ENCODE data around the gene WDR54. TPM values are rescaled to one million over a fixed set of nuclear protein-coding genes. Genes with fewer than 3 reads are reported as not detected.
"Not testable (repeated sequence)": the region's sequence is repeated elsewhere in the genome, so short reads cannot be mapped to it uniquely, and the experiment has no call there.

WDR54 gene
- total RNA-seq, 2 experiments from 2014 or later = 103 to 119 TPM

DNA sequence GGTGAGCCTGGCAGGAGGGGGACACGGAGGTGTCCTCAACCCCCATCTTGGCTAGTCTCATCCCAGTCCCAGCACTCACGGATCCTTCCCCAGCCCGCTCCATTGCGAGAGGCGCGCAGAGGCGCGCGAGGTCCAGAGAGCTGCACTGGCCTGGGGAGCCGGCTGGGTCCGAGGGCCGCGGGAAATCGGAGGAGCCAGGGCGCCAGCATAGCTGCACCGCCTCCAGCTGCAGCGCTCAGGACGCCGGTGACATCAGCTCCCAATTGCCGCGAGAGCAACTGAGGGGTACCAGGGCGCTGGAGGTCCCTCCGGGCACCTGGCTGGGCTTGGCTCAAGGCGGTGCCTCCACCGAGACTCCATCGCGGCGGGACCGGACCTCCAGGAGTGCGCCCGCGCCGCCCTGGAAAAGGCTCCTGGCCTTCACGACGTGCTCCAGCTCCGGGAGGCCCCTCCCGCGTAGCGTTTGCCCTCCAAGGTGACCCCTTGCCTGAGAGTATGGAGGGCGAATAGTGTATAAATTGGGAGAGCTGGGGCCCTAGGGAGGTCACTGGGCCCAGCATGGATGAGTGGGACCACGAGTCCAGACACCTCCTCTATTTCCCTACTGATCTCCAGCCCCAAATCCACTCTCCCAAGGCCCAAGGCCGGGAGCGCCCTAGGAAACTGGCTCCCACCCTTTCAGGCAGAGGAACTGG lies 14.7 kb downstream of the WDR54 start:
- intact Hi-C loops (cut with DNase I, micrococcal nuclease) = no loop called here
- Mint-ChIP-seq H3K36me3 (ENCODE audit: low read depth) (no peaks in the 10 kb centered on the region), H3K9me3 (ENCODE audit: low read depth) (no peaks in the 10 kb centered on the region), H3K27ac (no peak overlapping the region), H3K4me3 (no peak overlapping the region), H3K27me3 (peaks cover 16% of the 10 kb centered on the region), H3K4me1 (peaks cover 8% of the 10 kb centered on the region)
- POLR2A ChIA-PET = no interaction called here
- DNase-seq = no peak
- ATAC-seq = no peak
- CTCF ChIA-PET = no interaction called here

GRCh38 chr2:74436848-74437695 lies 15.5 kb downstream of the WDR54 start:
- Mint-ChIP-seq H3K36me3 (ENCODE audit: low read depth) (no peaks in the 10 kb centered on the region), H3K4me1 (peaks cover 8% of the 10 kb centered on the region), H3K27ac (no peak overlapping the region), H3K27me3 (peaks cover 16% of the 10 kb centered on the region), H3K9me3 (ENCODE audit: low read depth) (no peaks in the 10 kb centered on the region), H3K4me3 (no peak overlapping the region)
- ChIA-PET POLR2A (no interaction called here), CTCF (interaction anchor here (0.6 kb wide), 1 partner anchor 37 kb away, joined by 3 read pairs; no protein-coding TSS in a partner anchor)
- ATAC-seq (no peak), DNase-seq (no peak)
- intact Hi-C loops (cut with DNase I, micrococcal nuclease) = no loop called here

DNA sequence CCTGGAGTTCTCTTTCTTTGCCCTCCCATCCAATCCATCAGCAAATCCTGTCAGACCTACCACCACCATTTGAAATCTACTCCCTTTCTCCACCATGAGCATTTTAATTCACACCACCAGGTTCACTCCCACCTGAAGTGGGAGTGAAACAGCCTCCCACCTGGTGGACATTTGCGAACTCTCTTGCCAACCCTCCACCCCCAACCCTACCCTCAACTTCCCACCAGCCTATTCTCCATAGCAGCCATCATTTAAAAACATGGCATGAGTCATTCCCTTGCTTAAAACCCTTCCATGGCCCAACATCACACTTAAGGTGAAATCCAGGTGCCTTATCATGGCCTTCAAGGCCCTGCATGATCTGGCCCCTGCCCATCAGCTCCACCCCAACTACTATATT lies 16.7 kb downstream of the WDR54 start:
- ChIA-PET POLR2A (interaction anchor here (1.2 kb wide), 1 partner anchor 16 kb away, joined by 3 read pairs; no protein-coding TSS in a partner anchor), CTCF (interaction anchor here (0.7 kb wide), 1 partner anchor 11 kb away, joined by 5 read pairs; no protein-coding TSS in a partner anchor)
- DNase-seq (no peak), ATAC-seq (no peak)
- no peaks in the 10 kb centered on the region for H3K9me3 Mint-ChIP-seq (ENCODE audit: low read depth)
- no peak overlapping the region for H3K27ac Mint-ChIP-seq
- peaks cover 10% of the 10 kb centered on the region for H3K4me1 Mint-ChIP-seq
- no peak overlapping the region for H3K4me3 Mint-ChIP-seq
- H3K36me3 Mint-ChIP-seq (ENCODE audit: low read depth) = no peaks in the 10 kb centered on the region
- peaks cover 23% of the 10 kb centered on the region for H3K27me3 Mint-ChIP-seq
- intact Hi-C loops (cut with DNase I, micrococcal nuclease) = no loop called here

GRCh38 chr2:74439373-74439772 lies 17.8 kb downstream of the WDR54 start:
- Mint-ChIP-seq H3K27ac (no peak overlapping the region), H3K4me3 (no peak overlapping the region), H3K4me1 (peaks cover 10% of the 10 kb centered on the region), H3K36me3 (ENCODE audit: low read depth) (no peaks in the 10 kb centered on the region), H3K27me3 (peaks cover 26% of the 10 kb centered on the region), H3K9me3 (ENCODE audit: low read depth) (no peaks in the 10 kb centered on the region)
- CTCF ChIA-PET = interaction anchor here (1.2 to 1.8 kb wide), 4 partner anchors 15 to 189 kb away, joined by 4 to 8 read pairs (median 6); partner anchors contain the start of gene INO80B
- ATAC-seq = no peak
- intact Hi-C loops (cut with DNase I, micrococcal nuclease) = no loop called here
- POLR2A ChIA-PET = interaction anchor here (1.2 kb wide), 1 partner anchor 15 kb away, joined by 3 read pairs; no protein-coding TSS in a partner anchor
- no peak for DNase-seq

GRCh38 chr2:74439803-74440377 lies 18.4 kb downstream of the WDR54 start:
- Mint-ChIP-seq H3K4me1 (peaks cover 10% of the 10 kb centered on the region), H3K4me3 (peak overlapping the region; percentile 26), H3K27me3 (peaks cover 31% of the 10 kb centered on the region), H3K9me3 (ENCODE audit: low read depth) (no peaks in the 10 kb centered on the region), H3K27ac (no peak overlapping the region), H3K36me3 (ENCODE audit: low read depth) (no peaks in the 10 kb centered on the region)
- POLR2A ChIA-PET = interaction anchor here (0.6 to 1.2 kb wide), 2 partner anchors 14 to 15 kb away, joined by 3 to 5 read pairs; no protein-coding TSS in a partner anchor
- CTCF ChIA-PET = interaction anchor here (0.7 to 1.8 kb wide), 10 partner anchors 9 to 190 kb away, joined by 3 to 8 read pairs (median 4); partner anchors contain the start of genes INO80B and PCGF1
- intact Hi-C loops (cut with DNase I, micrococcal nuclease) = loop anchor here in 1 of 2 experiments (1.0 kb wide), 1 partner anchor 19 kb away; the partner anchor contains the start of genes C2orf81 and WDR54
- ATAC-seq (no peak), DNase-seq (no peak)

DNA sequence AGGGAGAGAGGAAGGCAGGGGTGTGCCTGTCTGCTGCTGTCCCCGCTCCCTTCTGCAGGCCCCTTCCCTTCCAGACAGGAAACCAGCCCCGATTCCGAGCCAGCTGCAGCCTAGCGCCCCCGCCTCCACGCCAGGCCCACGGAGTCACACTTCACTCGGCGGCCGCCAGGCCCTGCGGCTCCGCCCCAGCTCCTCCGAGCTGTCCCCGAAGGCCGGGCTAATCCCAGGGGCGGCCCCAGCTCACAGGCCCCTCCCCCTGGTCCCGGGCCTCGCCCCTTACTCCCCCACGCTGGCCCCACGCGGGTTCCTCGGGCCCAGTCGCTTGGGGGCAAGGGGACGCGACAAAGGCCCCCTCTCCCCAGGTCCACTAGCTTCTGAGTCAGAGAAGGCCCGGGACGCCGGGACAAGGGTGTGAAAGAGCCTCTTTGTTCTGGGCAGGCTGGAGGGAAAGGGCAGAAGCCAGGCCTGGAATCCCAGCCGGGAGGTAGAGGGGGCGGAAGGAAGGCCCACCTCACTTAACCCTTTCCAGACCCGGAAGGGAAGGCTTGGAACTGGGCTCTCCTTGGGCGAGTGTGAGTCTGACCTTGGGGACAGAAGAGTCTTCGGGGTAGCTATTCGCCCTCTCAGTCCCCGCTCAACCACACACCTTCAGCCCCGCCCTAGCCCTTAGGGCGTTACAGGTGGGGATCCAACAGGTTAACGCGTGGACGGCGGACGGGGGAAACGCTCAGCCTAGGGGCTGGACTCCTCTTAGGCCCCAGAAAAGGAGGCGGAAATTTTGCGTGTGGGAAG lies 19.0 kb downstream of the WDR54 start:
- ChIA-PET POLR2A (interaction anchor here (0.6 kb wide), 1 partner anchor 13 kb away, joined by 5 read pairs; no protein-coding TSS in a partner anchor), CTCF (interaction anchor here (0.7 to 1.8 kb wide), 11 partner anchors 9 to 191 kb away, joined by 3 to 8 read pairs (median 5); partner anchors contain the start of genes INO80B and PCGF1)
- Mint-ChIP-seq H3K27me3 (peaks cover 31% of the 10 kb centered on the region), H3K4me3 (no peak overlapping the region), H3K27ac (no peak overlapping the region), H3K36me3 (ENCODE audit: low read depth) (no peaks in the 10 kb centered on the region), H3K9me3 (ENCODE audit: low read depth) (no peaks in the 10 kb centered on the region), H3K4me1 (peaks cover 10% of the 10 kb centered on the region)
- DNase-seq (peak; percentile 77), ATAC-seq (peak; percentile 94)
- intact Hi-C loops (cut with DNase I, micrococcal nuclease) = loop anchor here in 1 of 2 experiments (1.0 kb wide), 2 partner anchors 14 to 19 kb away; partner anchors contain the start of genes C2orf81 and WDR54

DNA sequence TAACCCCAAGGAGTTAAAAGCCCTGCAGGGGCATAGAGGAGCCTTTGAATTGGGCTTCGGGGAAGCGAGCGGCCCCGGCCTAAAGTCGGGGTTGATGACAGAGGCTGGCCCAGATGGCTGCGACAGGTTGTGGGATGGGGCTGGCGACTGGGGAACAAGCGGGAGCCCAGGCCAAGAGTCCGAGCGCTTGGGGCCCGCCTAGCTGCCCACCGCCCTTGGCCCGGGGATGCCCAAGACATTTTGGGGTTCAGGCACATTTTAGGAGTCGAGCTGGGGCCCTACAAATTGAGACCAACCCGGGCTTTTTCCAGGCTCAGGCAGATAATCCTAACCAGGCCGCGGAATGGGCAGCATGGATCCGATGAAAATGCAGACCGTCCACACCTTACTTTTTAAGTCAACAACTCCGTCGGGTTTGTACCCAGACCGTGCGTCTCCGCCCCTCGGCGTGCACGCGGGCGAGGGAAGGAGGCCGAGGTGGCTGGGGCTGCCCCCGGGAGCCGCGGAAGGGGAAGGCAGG lies 19.7 kb downstream of the WDR54 start:
- Mint-ChIP-seq H3K4me1 (peaks cover 10% of the 10 kb centered on the region), H3K27me3 (peaks cover 31% of the 10 kb centered on the region), H3K9me3 (ENCODE audit: low read depth) (no peaks in the 10 kb centered on the region), H3K36me3 (ENCODE audit: low read depth) (no peaks in the 10 kb centered on the region), H3K4me3 (peak overlapping the region; percentile 10), H3K27ac (no peak overlapping the region)
- intact Hi-C loops (cut with DNase I, micrococcal nuclease) = loop anchor here in 1 of 2 experiments (1.0 kb wide), 1 partner anchor 13 kb away; no protein-coding TSS in a partner anchor
- ChIA-PET POLR2A (no interaction called here), CTCF (interaction anchor here (0.6 to 1.8 kb wide), 7 partner anchors 10 to 256 kb away, joined by 3 to 8 read pairs (median 5); partner anchors contain the start of gene INO80B)
- ATAC-seq (peak; percentile 57), DNase-seq (no peak)

DNA sequence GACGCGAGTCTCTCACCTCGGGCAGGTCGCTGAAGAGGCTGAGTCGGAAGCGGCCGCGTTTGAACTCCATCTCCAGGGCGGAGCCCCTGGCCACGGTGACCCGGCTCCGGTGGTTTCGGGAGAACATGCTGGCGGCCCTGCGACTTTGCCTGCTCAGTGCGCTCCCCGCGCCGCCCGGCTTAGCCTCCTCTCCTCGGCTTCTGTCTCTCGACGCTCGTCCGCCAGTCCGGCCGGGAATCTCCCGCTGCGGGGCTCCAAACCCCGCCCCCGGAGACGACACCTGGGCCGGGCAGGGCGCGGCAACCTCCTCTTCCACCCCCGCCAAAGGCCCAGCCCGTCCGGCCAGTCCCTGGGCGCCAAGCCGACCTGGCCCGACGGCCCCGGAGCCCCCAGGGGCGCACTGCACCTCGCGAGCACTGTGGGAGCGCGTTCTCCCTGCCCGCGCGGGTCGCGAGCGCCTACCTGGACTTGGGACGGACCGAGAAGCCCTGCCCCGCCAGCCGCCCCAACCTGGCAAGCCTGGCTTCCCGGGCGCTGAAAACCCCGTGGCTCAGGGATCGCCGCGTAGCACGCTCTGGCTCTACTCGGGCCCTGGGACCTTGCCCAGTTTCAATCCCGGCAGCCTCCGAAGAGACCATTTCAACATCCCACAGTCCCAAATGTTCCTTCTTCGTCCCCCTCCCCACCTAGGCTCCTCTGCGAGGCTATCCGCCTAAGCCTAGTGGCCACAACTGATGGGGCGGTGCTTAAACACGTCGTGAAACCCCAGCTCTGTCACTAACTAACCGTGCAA lies 20.4 kb downstream of the WDR54 start, which contains the start of gene RTKN:
RTKN (minus strand) TSS at position 248 of the 793 bp plus-strand sequence; CDS start at position 127, 121 bp downstream.
- Mint-ChIP-seq H3K4me1 (peaks cover 10% of the 10 kb centered on the region), H3K4me3 (peak within 1 kb of the TSS; percentile 44), H3K27ac (peak within 1 kb of the TSS; percentile 37), H3K36me3 (ENCODE audit: low read depth) (no peaks in the 10 kb centered on the region), H3K27me3 (peaks cover 31% of the 10 kb centered on the region), H3K9me3 (ENCODE audit: low read depth) (no peaks in the 10 kb centered on the region)
- DNase-seq (peak; percentile 63), ATAC-seq (no peak)
- intact Hi-C loops (cut with DNase I, micrococcal nuclease) = loop anchor here in 1 of 2 experiments (1.0 kb wide), 1 partner anchor 12 kb away; no protein-coding TSS in a partner anchor
- ChIA-PET CTCF (interaction anchor here (0.6 to 2.5 kb wide), 4 partner anchors 13 to 257 kb away, joined by 3 to 12 read pairs (median 5); partner anchors contain the start of gene INO80B), POLR2A (no interaction called here)

- H3K9me3 Mint-ChIP-seq (ENCODE audit: low read depth); H3K36me3 Mint-ChIP-seq (ENCODE audit: low read depth); POLR2A ChIA-PET; ATAC-seq; intact Hi-C loops (cut with DNase I, micrococcal nuclease); H3K4me1 Mint-ChIP-seq; DNase-seq: not testable (repeated sequence)
- Mint-ChIP-seq H3K27me3 (peaks cover 33% of the 10 kb centered on the region), H3K4me3 (peak overlapping the region; percentile 44), H3K27ac (peak overlapping the region; percentile 37)
- CTCF ChIA-PET = interaction anchor here (2.5 kb wide), 1 partner anchor 12 kb away, joined by 12 read pairs; the partner anchor contains the start of gene INO80B
Measured at GRCh38 chr2:74442483-74443297, 21.2 kb downstream of the WDR54 start.

All from activated CD4-positive, alpha-beta T cell treated with anti-CD3 and anti-CD28 coated beads for 36 hours (primary cell).